ENCODE data around the gene KLHL40. TPM values are rescaled to one million over a fixed set of nuclear protein-coding genes. Genes with fewer than 3 reads are reported as not detected.

The KLHL40 gene
- total and polyA plus RNA-seq, 2 donors (not counting 3 experiments of a cell fraction or from before 2014, with no cell fraction given): not detected

GRCh38 chr3:42732196-42732828 lies 47.0 kb downstream of the KLHL40 start:
- DNase-seq (ENCODE audit: low read depth, low spot score) (no peak), FAIRE-seq (no peak)
- H3K27ac ChIP-seq (ENCODE audit: insufficient read depth, low read depth, low read length): no peak overlapping the region
- H3K4me1 ChIP-seq (ENCODE audit: control insufficient read depth, extremely low read depth, insufficient read depth, low read length): no peaks in the 10 kb centered on the region
- no peaks in the 10 kb centered on the region for H3K9me1 ChIP-seq (replicated peaks; ENCODE audit: control insufficient read depth, extremely low read depth, insufficient read depth, low read length)
- no TSS peak for BruUV-seq (replicated peaks)
- H3K4me3 ChIP-seq (replicated peaks in 1 of 3; ENCODE audit: insufficient read depth in 1 of 3, low read depth in 1 of 3, low read length in 3 of 3): no peak overlapping the region
- ChIA-PET CTCF (no interaction called here), POLR2A (no interaction called here)
- intact Hi-C loops (cut with micrococcal nuclease) (no loop called here), dilution Hi-C loops (cut with MboI; ENCODE audit: extremely low pct_ligation_motif_present, low sequenced_read_pairs) (no loop called here)
- no peak overlapping the region for H3K9ac ChIP-seq (replicated peaks; ENCODE audit: extremely low read depth, insufficient read depth, low read length)
- H3K9me3 ChIP-seq (replicated peaks; ENCODE audit: control insufficient read depth, insufficient read depth, low read length): no peaks in the 10 kb centered on the region
- H4K20me1 ChIP-seq (replicated peaks; ENCODE audit: control insufficient read depth, extremely low read depth, insufficient read depth, low read length): no peaks in the 10 kb centered on the region
- no peak overlapping the region for H2AFZ ChIP-seq (ENCODE audit: low read depth, low read length)
- H3K79me2 ChIP-seq (ENCODE audit: control insufficient read depth, insufficient read depth, low read length): no peaks in the 10 kb centered on the region
- no peaks in the 10 kb centered on the region for H3K36me3 ChIP-seq (ENCODE audit: control insufficient read depth in 2 of 2, extremely low read depth in 1 of 2, insufficient read depth in 2 of 2, low read length in 2 of 2)
- H3K4me2 ChIP-seq (ENCODE audit: insufficient read depth, low read length): no peak overlapping the region
- TF ChIP-seq GATA2 (IDR thresholded peaks at IDR 0.05; ENCODE audit: insufficient read depth, insufficient read length, low read depth, low read length) (no peak), EZH2 (IDR thresholded peaks at IDR 0.05; ENCODE audit: borderline replicate concordance, low read depth, low read length, severe bottlenecking) (no peak), POLR2AphosphoS5 (IDR thresholded peaks at IDR 0.05; ENCODE audit: insufficient read depth, low read depth, low read length) (no peak), JUN (IDR thresholded peaks at IDR 0.05; ENCODE audit: borderline replicate concordance, insufficient read depth, insufficient read length, low read depth) (no peak), MYC (IDR thresholded peaks at IDR 0.05; ENCODE audit: low read depth, low read length) (no peak), POLR2A (IDR thresholded peaks at IDR 0.05; ENCODE audit: low read depth, low read length) (no peak), MAX (IDR thresholded peaks at IDR 0.05; ENCODE audit: insufficient read depth, insufficient read length) (no peak), CTCF (IDR thresholded peaks at IDR 0.05; ENCODE audit: extremely low read depth in 1 of 2, insufficient read depth in 1 of 2, low read depth in 1 of 2, low read length in 2 of 2) (no peak), FOS (IDR thresholded peaks at IDR 0.05; ENCODE audit: borderline replicate concordance, insufficient read depth, low read length) (no peak)
- H3K27me3 ChIP-seq (ENCODE audit: control insufficient read depth in 2 of 2, insufficient read depth in 2 of 2, low read length in 2 of 2): peaks cover 4 to 5% of the 10 kb centered on the region in 2 experiments
